Muscle of leg (tissue), 11 donors: Measurements from ENCODE around the gene ENO4. TPM values are rescaled to one million over a fixed set of nuclear protein-coding genes. Genes with fewer than 3 reads are reported as not detected.

Experiments
- DNase-seq: peaks from one replicate; pipeline ENCODE4 v3.0.0; 2013
- H3K27ac ChIP-seq: one replicate; pipeline ENCODE4 v1.5.1; 2013; ENCODE audit warnings: mild to moderate bottlenecking, low read length, control low read depth
- H3K27me3 ChIP-seq: one replicate; pipeline ENCODE4 v1.6.1; 2013; ENCODE audit warnings: low read length; ENCODE audit not compliant: control insufficient read depth, insufficient read depth
- H3K36me3 ChIP-seq: one replicate; pipeline ENCODE4 v1.6.1; 2013; ENCODE audit warnings: low read length; ENCODE audit not compliant: control insufficient read depth, insufficient read depth
- H3K4me1 ChIP-seq: one replicate; pipeline ENCODE4 v1.6.1; 2013; ENCODE audit warnings: low read length; ENCODE audit not compliant: control insufficient read depth, insufficient read depth
- H3K4me3 ChIP-seq: one replicate; pipeline ENCODE4 v1.5.1; 2013; ENCODE audit warnings: low read length, control low read depth
- H3K9me3 ChIP-seq: replicated peaks from 2 replicates; pipeline ENCODE4 v1.6.1; 2013; ENCODE audit warnings: low read depth, low read length; ENCODE audit not compliant: control insufficient read depth
- WGBS: methylation state at CpG from one replicate; pipeline ENCODE4 v1.1.5; 2013; ENCODE audit warnings: missing lambda C conversion rate; ENCODE audit not compliant: insufficient coverage; 5-methylcytosine and 5-hydroxymethylcytosine counted together
- polyA plus RNA-seq, 8 donors: library from polyadenylated mRNA; unstranded; fragments of 120-200 nt; gene quantifications; one replicate each; pipeline versions ENCODE4 v1.2.1 to v1.2.3, GENCODE V29; 2013; ENCODE audit warnings: inconsistent platforms in 1 of 8, low replicate concordance in 1 of 8; ENCODE audit not compliant: insufficient read length in 8 of 8, insufficient read depth in 1 of 8
- total RNA-seq: library from RNA; stranded (reverse); fragments of 120-200 nt; gene quantifications from one replicate; pipeline ENCODE4 v1.2.4, GENCODE V29; 2013

The ENO4 gene
- total and polyA plus RNA-seq, 9 donors, result 0.18 to 0.79 (median 0.48) TPM

- Histone ChIP-seq H3K4me1 (no peaks in the 10 kb centered on the region), H3K9me3 (no peaks in the 10 kb centered on the region), H3K27ac (no peak overlapping the region), H3K36me3 (no peaks in the 10 kb centered on the region), H3K4me3 (no peak overlapping the region), H3K27me3 (no peaks in the 10 kb centered on the region)
- WGBS, result 80% methylated on average over 3 of the region's 6 CpGs
- DNase-seq, result no peak
These were observed 82.5 kb downstream of the ENO4 start for GRCh38 chr10:116931806-116932205.

Other genes starting within 250 kb of the ENO4 start
- 0.49 TPM for gene PNLIPRP2, start 228.5 kb upstream of the ENO4 start, total RNA-seq
- under 1 TPM in 5 of 8 donors, not detected in 3; 0.20 to 0.51 (median 0.43) TPM for gene PNLIPRP2, start 228.5 kb upstream of the ENO4 start, polyA plus RNA-seq
- 6.3 TPM for gene HSPA12A, start 106.9 kb upstream of the ENO4 start, total RNA-seq
- gene HSPA12A, start 106.9 kb upstream of the ENO4 start, polyA plus RNA-seq, result 10 to 100 TPM in 1 of 8 donors, 1 to 10 TPM in 7; 5.5 to 10.8 (median 7.6) TPM
- 3.3 TPM for gene SHTN1, start 155.7 kb downstream of the ENO4 start, total RNA-seq
- 1 to 10 TPM; 4.6 to 8.7 (median 5.8) TPM for gene SHTN1, start 155.7 kb downstream of the ENO4 start, polyA plus RNA-seq